ENCODE data around the gene DXO.
A peak's percentile ranks its signal among the peaks of the same experiment; 100 is the strongest.

Gene DXO

GRCh38 chr6:31966506-31966905 is 5.4 kb downstream of the DXO start:
- peaks cover 52% of the 10 kb centered on the region for H3K36me3 ChIP-seq (ENCODE audit: control insufficient read depth, insufficient read depth, low read length)
- H3K4me3 ChIP-seq (replicated peaks; ENCODE audit: low read depth, low read length) = no peak overlapping the region
- no peak for TF ChIP-seq CTCF (IDR thresholded peaks at IDR 0.05; ENCODE audit: insufficient read depth, low read length, poor library complexity, severe bottlenecking)
- no peaks in the 10 kb centered on the region for H3K27me3 ChIP-seq (replicated peaks; ENCODE audit: control insufficient read depth, insufficient read depth, low read length)
- no peak for DNase-seq (ENCODE audit: extremely low read depth, insufficient read length)

- TF ChIP-seq CTCF (IDR thresholded peaks at IDR 0.05; ENCODE audit: insufficient read depth, low read length, poor library complexity, severe bottlenecking) = no peak
- Histone ChIP-seq H3K36me3 (ENCODE audit: control insufficient read depth, insufficient read depth, low read length) (peaks cover 56% of the 10 kb centered on the region), H3K27me3 (replicated peaks; ENCODE audit: control insufficient read depth, insufficient read depth, low read length) (no peaks in the 10 kb centered on the region), H3K4me3 (replicated peaks; ENCODE audit: low read depth, low read length) (no peak overlapping the region)
- DNase-seq (ENCODE audit: extremely low read depth, insufficient read length) = no peak
Measured at GRCh38 chr6:31965700-31966099, 6.2 kb downstream of the DXO start.

DNA sequence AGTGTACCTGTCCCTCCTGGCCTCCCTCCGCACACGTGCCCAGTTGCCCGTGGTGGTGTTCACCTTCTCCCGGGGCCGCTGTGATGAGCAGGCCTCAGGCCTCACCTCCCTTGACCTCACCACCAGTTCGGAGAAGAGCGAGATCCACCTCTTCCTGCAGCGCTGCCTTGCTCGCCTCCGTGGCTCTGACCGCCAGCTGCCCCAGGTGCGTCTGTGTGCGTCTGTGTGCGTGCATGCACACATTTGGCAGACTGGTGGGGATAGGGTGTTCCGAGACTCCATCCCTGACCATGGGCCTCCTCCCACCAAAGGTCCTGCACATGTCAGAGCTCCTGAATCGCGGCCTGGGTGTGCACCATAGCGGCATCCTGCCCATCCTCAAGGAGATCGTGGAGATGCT is 8.0 kb downstream of the DXO start:
- no peak for TF ChIP-seq CTCF (IDR thresholded peaks at IDR 0.05; ENCODE audit: insufficient read depth, low read length, poor library complexity, severe bottlenecking)
- no peak for DNase-seq (ENCODE audit: extremely low read depth, insufficient read length)
- Histone ChIP-seq H3K36me3 (ENCODE audit: control insufficient read depth, insufficient read depth, low read length) (peaks cover 50% of the 10 kb centered on the region), H3K27me3 (replicated peaks; ENCODE audit: control insufficient read depth, insufficient read depth, low read length) (no peaks in the 10 kb centered on the region), H3K4me3 (replicated peaks; ENCODE audit: low read depth, low read length) (no peak overlapping the region)

DNA sequence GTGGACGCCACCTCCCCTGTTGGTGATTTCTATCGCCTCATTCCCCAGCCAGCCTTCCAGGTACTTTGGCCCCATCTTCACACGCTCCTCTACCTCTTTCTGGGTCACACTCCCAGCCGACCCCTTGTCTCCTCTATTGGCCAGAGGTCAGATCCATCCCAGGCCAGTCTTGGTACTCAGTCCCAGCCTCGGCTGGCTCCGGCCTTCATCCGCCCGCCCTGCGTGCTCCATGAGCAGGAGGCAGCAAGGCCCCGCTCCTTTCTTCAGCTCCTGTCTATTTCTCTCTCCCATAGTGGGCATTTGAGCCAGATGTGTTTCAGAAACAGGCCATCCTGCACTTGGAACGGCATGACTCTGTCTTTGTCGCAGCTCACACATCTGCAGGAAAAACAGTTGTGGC is 10.3 kb downstream of the DXO start:
- no peak for DNase-seq (ENCODE audit: extremely low read depth, insufficient read length)
- H3K4me3 ChIP-seq (replicated peaks; ENCODE audit: low read depth, low read length) = no peak overlapping the region
- peaks cover 36% of the 10 kb centered on the region for H3K36me3 ChIP-seq (ENCODE audit: control insufficient read depth, insufficient read depth, low read length)
- no peaks in the 10 kb centered on the region for H3K27me3 ChIP-seq (replicated peaks; ENCODE audit: control insufficient read depth, insufficient read depth, low read length)
- no peak for TF ChIP-seq CTCF (IDR thresholded peaks at IDR 0.05; ENCODE audit: insufficient read depth, low read length, poor library complexity, severe bottlenecking)

DNA sequence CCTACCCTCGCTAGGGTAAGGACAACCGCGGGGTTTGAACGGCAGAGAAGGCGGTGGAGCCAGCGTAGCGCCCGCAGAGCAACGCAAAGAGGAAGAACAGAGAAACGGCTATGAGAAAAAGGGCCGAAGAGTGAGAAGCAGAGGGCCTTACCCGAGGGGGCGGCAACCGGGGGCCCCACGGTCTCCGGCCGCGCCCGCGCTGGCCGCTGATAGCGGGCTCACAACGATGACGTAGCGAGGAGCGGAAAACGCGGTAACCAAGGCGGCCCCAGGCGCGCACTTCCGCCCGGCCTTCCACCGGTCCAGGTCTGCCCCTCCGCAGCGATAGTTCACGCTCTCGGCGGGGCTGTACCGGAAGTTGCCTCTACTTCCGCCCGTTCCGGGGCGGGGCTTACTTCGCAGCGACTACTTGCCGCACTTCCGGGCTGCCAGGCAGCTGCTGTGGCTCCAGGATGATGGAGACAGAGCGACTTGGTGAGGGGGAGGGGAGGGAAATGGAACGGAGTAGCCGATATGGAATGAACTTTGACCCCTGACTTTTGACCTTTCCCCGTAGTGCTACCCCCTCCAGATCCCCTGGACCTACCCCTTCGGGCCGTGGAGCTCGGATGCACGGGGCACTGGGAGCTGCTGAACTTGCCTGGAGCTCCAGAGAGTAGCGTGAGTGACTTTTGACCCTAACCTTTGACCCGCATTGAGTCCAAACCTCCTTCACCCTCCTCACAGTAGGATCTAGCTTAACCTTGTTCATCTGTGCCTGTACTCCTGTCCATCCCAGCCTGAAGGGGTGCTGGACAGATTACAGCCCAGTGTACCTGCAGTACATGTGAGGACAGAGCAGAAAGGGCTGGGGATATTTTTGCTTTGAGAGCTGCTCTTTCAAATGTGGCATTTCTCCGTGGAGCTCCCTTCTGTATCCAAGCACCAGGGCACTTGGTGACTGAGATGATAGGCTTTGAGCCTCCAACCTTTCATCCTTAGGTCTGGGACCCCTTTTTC is 12.9 kb downstream of the DXO start, which contains the start of the genes NELFE and SKIC2:
NELFE (minus strand) TSS at position 231 of the 999 bp plus-strand sequence. CDS start 525 bp downstream, outside the sequence.
SKIC2 (plus strand) TSS at position 435 of the 999 bp plus-strand sequence; CDS start at position 453, 18 bp downstream.
- Histone ChIP-seq H3K27me3 (replicated peaks; ENCODE audit: control insufficient read depth, insufficient read depth, low read length) (no peaks in the 10 kb centered on the region), H3K4me3 (replicated peaks; ENCODE audit: low read depth, low read length) (peak within 1 kb of the TSS; percentile 77), H3K36me3 (ENCODE audit: control insufficient read depth, insufficient read depth, low read length) (peaks cover 39% of the 10 kb centered on the region)
- peak; percentile 97 for DNase-seq (ENCODE audit: extremely low read depth, insufficient read length)
- no peak for TF ChIP-seq CTCF (IDR thresholded peaks at IDR 0.05; ENCODE audit: insufficient read depth, low read length, poor library complexity, severe bottlenecking)

Data from GM06990 (cell line).